Measurements from ENCODE around the gene FCMR.

Gene FCMR

DNA sequence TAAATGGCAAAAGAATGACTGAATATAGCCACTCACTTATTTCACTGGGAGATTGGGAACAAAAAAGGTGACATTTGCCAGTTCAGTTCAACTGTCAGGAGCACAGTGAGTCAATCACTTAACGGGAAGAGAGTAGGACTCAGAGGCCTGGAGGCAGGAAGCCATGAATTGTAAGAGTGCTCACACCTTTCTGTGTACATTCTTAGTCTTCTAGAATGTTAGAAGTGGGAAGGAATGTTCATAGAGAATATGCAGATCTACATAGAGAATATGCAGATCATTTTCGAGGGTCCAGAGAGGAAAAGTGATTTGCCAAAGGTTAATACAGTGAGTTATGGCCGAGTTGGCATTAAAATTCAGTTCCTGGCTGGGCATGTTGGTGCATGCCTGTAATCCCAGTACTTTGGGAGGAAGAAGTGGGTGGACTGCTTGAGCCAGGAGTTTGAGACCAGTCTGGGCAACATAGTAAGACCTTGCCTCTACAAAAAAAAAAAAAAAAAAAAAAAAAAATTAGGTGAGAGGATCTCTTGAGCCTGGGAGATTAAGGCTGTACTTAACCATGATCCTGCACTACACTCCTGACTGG lies 48.0 kb downstream of the FCMR start:
- TF ChIP-seq, protein P1, sequence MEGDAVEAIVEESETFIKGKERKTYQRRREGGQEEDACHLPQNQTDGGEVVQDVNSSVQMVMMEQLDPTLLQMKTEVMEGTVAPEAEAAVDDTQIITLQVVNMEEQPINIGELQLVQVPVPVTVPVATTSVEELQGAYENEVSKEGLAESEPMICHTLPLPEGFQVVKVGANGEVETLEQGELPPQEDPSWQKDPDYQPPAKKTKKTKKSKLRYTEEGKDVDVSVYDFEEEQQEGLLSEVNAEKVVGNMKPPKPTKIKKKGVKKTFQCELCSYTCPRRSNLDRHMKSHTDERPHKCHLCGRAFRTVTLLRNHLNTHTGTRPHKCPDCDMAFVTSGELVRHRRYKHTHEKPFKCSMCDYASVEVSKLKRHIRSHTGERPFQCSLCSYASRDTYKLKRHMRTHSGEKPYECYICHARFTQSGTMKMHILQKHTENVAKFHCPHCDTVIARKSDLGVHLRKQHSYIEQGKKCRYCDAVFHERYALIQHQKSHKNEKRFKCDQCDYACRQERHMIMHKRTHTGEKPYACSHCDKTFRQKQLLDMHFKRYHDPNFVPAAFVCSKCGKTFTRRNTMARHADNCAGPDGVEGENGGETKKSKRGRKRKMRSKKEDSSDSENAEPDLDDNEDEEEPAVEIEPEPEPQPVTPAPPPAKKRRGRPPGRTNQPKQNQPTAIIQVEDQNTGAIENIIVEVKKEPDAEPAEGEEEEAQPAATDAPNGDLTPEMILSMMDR (IDR thresholded peaks at IDR 0.05; ENCODE audit: low read depth, low read length): no peak
- in situ Hi-C loops (cut with HindIII; ENCODE audit: low sequenced_read_pairs): no loop called here
- DNase-seq (ENCODE audit: low read depth, low spot score): no peak
- H3K4me3 ChIP-seq (ENCODE audit: low read depth, low read length): no peak overlapping the region

DNA sequence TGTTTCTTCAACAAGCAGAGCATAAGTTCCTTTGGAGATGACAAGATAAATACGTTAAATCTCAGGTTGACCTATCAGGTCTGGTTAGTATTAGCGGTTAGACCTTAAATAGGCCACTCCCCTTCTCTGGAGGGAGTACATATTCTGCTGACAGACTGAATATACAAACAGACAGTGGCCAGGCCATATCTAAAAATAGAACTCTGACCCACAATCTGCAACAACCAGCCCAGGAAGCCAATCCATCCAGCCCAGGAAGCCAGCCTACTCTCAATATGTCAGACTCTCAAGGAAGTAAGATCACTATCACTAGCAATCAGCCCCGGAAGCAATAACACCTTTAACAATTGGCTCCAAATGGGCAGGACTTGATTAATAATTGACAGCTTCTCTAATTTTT lies 49.6 kb downstream of the FCMR start:
- TF ChIP-seq, protein P1 (IDR thresholded peaks at IDR 0.05; ENCODE audit: low read depth, low read length): no peak
- in situ Hi-C loops (cut with HindIII; ENCODE audit: low sequenced_read_pairs): no loop called here
- no peak for DNase-seq (ENCODE audit: low read depth, low spot score)

DNA sequence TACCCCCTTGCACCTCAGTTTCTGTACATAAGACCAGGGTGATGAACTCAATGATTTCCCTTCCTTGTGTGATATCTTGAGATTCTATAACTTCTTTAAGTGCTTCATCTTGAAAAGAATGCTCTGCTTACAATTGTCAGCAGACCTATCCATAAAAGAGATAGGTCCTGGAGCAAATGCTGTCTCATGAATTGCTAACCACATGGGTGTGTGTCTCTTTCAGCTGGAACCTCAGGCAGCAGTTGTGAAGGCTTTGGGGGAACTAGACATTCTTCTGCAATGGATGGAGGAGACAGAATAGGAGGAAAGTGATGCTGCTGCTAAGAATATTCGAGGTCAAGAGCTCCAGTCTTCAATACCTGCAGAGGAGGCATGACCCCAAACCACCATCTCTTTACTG lies 53.5 kb downstream of the FCMR start:
- in situ Hi-C loops (cut with HindIII; ENCODE audit: low sequenced_read_pairs): no loop called here
- H3K4me3 ChIP-seq (ENCODE audit: low read depth, low read length): no peak overlapping the region
- TF ChIP-seq, protein P1 (IDR thresholded peaks at IDR 0.05; ENCODE audit: low read depth, low read length): no peak
- DNase-seq (ENCODE audit: low read depth, low spot score): no peak

More for the DNA sequence above, 49.6 kb downstream of the FCMR start:
- no peak overlapping the region for H3K4me3 ChIP-seq (ENCODE audit: low read depth, low read length)

DNA sequence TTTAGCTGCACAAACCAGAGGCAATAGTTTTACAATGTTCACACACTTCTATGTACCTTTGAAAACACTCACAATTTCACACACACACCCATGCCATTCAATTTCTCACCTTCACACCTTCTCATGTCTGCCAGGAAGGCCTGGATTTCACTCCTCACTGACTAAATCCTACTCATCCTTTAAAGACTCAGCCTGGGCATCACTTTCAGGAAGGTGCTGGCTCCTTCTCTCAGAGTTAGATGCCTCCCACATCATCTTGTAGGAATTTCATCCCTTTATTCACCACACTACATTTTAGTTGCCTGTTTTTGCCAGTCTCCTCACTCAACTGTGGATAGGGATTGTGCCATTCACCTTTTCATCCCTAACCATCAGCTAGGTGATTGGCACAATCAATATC lies 54.0 kb downstream of the FCMR start:
- H3K4me3 ChIP-seq (ENCODE audit: low read depth, low read length): no peak overlapping the region
- in situ Hi-C loops (cut with HindIII; ENCODE audit: low sequenced_read_pairs): no loop called here
- TF ChIP-seq, protein P1 (IDR thresholded peaks at IDR 0.05; ENCODE audit: low read depth, low read length): no peak
- DNase-seq (ENCODE audit: low read depth, low spot score): no peak

DNA sequence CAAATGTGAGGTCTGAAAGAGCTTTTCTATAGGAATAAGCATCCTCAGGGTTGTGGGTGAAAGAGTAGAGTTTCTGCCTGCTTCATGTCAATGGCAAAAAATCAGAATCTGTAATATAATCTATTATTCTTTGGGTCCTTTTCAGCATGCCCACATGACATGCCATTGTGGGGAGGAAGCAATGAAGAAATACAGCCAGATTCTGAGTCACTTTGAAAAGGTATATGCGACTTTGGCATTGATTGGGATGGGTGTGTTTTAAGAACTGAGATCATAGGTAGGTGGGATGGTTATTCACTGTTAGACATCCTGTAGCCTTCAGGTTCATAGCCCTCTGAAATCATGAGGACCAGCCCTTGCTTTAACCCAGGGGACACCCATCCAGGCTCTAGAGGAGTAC lies 54.5 kb downstream of the FCMR start:
- in situ Hi-C loops (cut with HindIII; ENCODE audit: low sequenced_read_pairs): no loop called here
- no peak for DNase-seq (ENCODE audit: low read depth, low spot score)
- H3K4me3 ChIP-seq (ENCODE audit: low read depth, low read length): no peak overlapping the region
- TF ChIP-seq, protein P1 (IDR thresholded peaks at IDR 0.05; ENCODE audit: low read depth, low read length): no peak

DNA sequence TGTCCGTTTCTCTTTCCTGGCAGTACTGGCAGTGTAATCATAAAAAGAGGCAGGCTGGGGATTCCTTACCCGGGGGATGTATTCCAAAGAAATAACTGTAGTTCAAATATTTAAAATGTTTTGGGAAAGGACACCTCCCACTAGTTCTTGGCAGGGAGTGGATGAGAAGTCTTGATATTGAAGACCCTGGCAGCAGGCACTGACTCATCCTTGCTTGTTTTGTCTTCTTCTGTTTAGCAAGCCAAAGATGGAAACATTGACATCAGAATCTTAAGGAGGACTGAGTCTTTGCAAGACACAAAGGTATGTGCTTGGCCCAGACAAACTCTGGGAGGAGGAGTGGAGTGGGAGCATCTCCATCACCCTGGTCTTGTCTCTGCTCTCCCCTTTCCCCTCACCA lies 55.7 kb downstream of the FCMR start:
- TF ChIP-seq, protein P1 (IDR thresholded peaks at IDR 0.05; ENCODE audit: low read depth, low read length): no peak
- H3K4me3 ChIP-seq (ENCODE audit: low read depth, low read length): no peak overlapping the region
- in situ Hi-C loops (cut with HindIII; ENCODE audit: low sequenced_read_pairs): no loop called here
- peak; percentile 17 for DNase-seq (ENCODE audit: low read depth, low spot score)

All from astrocyte of the spinal cord (primary cell).